PC-9 (cell line): ENCODE measurements around the gene HNRNPA2B1. TPM values are rescaled to one million over a fixed set of nuclear protein-coding genes. Genes with fewer than 3 reads are reported as not detected.

ENCODE experiments used
- BruUV-seq: library from RNA; stranded (reverse); fragments of 400-500 nt; replicated peaks from 2 replicates; lab custom pipeline; 2021; lab: Mats Ljungman, UMichigan
- CTCF ChIA-PET: fragments of 300-600 bp; sonication (Branson Sonifier 250); formaldehyde crosslinking; loops from one replicate; lab custom pipeline; 2022; ENCODE audit warnings: antibody characterized with exemption; lab: Charles Lee
- POLR2A ChIA-PET: fragments of 300-600 bp; sonication (Branson Sonifier 250); formaldehyde crosslinking; loops from one replicate; lab custom pipeline; 2022; ENCODE audit warnings: antibody characterized with exemption; ENCODE audit not compliant: unreplicated experiment; lab: Charles Lee
- DNase-seq, 2 experiments: peaks; one replicate each; pipeline versions ENCODE4 v3.0.0 to v3.0.0-alpha.2; 2015 to 2022; ENCODE audit warnings: mixed read lengths in 1 of 2
- H2AFZ ChIP-seq: fragments of 200-600 bp; sonication (generic); 2 replicates; pipeline ENCODE4 v1.8.1; 2017; ENCODE audit warnings: antibody characterized with exemption
- H3F3A ChIP-seq: fragments of 200-600 bp; sonication (generic); 2 replicates; pipeline ENCODE4 v1.8.1; 2017; ENCODE audit warnings: antibody characterized with exemption, mild to moderate bottlenecking, low read depth; ENCODE audit not compliant: insufficient read depth
- H3K27ac ChIP-seq: fragments of 200-600 bp; sonication (generic); 2 replicates; pipeline ENCODE4 v1.6.1; 2016; ENCODE audit warnings: mixed run types
- H3K27me3 ChIP-seq: fragments of 200-600 bp; sonication (generic); 2 replicates; pipeline ENCODE4 v1.6.1; 2016; ENCODE audit warnings: low read depth, mixed run types; ENCODE audit not compliant: insufficient read depth
- H3K36me3 ChIP-seq: fragments of 200-600 bp; sonication (generic); 2 replicates; pipeline ENCODE4 v1.6.1; 2016; ENCODE audit warnings: low read depth, mixed run types
- H3K4me1 ChIP-seq: fragments of 200-600 bp; sonication (generic); replicated peaks from 2 replicates; pipeline ENCODE4 v1.6.1; 2016; ENCODE audit warnings: mixed run types; ENCODE audit not compliant: insufficient read depth
- H3K4me2 ChIP-seq: fragments of 200-600 bp; sonication (generic); 2 replicates; pipeline ENCODE4 v1.6.1; 2017; ENCODE audit warnings: mixed run types
- H3K4me3 ChIP-seq: fragments of 200-600 bp; sonication (generic); 2 replicates; pipeline ENCODE4 v1.6.1; 2016; ENCODE audit warnings: mixed run types
- H3K79me2 ChIP-seq: fragments of 200-600 bp; sonication (generic); 2 replicates; pipeline ENCODE4 v1.6.1; 2017; ENCODE audit warnings: low read depth, mixed run types
- H3K9me2 ChIP-seq: fragments of 200-600 bp; sonication (generic); 2 replicates; pipeline ENCODE4 v1.8.1; 2017; ENCODE audit warnings: mild to moderate bottlenecking; ENCODE audit not compliant: insufficient read depth
- H3K9me3 ChIP-seq: fragments of 200-600 bp; sonication (generic); 2 replicates; pipeline ENCODE4 v1.8.1; 2016; ENCODE audit warnings: low read depth; ENCODE audit not compliant: insufficient read depth
- H4K20me1 ChIP-seq: fragments of 200-600 bp; sonication (generic); 2 replicates; pipeline ENCODE4 v1.8.1; 2017; ENCODE audit not compliant: insufficient read depth
- CTCF ChIP-seq: fragments of 200-600 bp; sonication (generic); conservative IDR thresholded peaks from 2 replicates; pipeline ENCODE4 v1.6.1; 2017; ENCODE audit warnings: mixed run types, antibody characterized with exemption, mild to moderate bottlenecking, moderate library complexity
- EZH2 ChIP-seq: fragments of 200-600 bp; sonication (generic); IDR thresholded peaks from 2 replicates; pipeline ENCODE4 v1.8.0; 2017; ENCODE audit warnings: antibody characterized with exemption, low read depth
- intact Hi-C: fragments of 100-400 bp; cut with micrococcal nuclease; formaldehyde crosslinking; loops from one replicate; pipeline ENCODE4 v1.10.0; 2022; ENCODE audit not compliant: unreplicated experiment
- total RNA-seq: library from RNA; stranded (reverse); gene quantifications from 2 replicates; pipeline ENCODE4 v1.2.3, GENCODE V29; 2021

The HNRNPA2B1 gene
- total RNA-seq, 1 experiment from 2014 or later, result 792 TPM

DNA sequence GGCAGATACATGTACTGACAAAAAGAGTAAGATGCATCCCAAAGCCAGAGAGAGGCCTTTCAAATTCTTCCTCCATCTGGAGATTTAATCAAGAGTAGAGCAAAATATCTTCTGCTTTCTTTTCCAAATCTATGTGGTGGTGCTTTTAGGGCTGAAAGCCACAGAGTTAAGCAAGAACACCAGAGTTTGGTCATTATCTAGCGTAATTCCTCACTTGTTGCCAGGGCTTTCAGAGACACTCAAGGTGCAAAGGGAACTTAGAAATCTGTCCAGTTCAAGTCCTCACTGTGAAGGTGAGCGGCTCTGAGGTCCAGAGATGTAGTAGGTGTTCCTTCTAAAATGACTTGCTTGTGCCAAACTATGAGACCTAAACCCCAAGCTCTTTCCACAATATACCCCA lies 59.5 kb downstream of the HNRNPA2B1 start:
- no peak for TF ChIP-seq EZH2
- H3K27me3 ChIP-seq, result no peaks in the 10 kb centered on the region
- no peaks in the 10 kb centered on the region for H3K36me3 ChIP-seq
- no peak overlapping the region for H3K4me3 ChIP-seq
- no peaks in the 10 kb centered on the region for H3K9me2 ChIP-seq
- DNase-seq, result no peak
- POLR2A ChIA-PET, result no interaction called here
- no peak overlapping the region for H2AFZ ChIP-seq
- peaks cover 30% of the 10 kb centered on the region for H3K4me1 ChIP-seq
- no peaks in the 10 kb centered on the region for H3K79me2 ChIP-seq
- CTCF ChIA-PET, result no interaction called here
- no TSS peak for BruUV-seq
- peaks cover 22% of the 10 kb centered on the region for H3F3A ChIP-seq
- H4K20me1 ChIP-seq, result no peaks in the 10 kb centered on the region
- H3K27ac ChIP-seq, result no peak overlapping the region
- H3K9me3 ChIP-seq, result no peaks in the 10 kb centered on the region
- no peak overlapping the region for H3K4me2 ChIP-seq
- intact Hi-C loops, result no loop called here

DNA sequence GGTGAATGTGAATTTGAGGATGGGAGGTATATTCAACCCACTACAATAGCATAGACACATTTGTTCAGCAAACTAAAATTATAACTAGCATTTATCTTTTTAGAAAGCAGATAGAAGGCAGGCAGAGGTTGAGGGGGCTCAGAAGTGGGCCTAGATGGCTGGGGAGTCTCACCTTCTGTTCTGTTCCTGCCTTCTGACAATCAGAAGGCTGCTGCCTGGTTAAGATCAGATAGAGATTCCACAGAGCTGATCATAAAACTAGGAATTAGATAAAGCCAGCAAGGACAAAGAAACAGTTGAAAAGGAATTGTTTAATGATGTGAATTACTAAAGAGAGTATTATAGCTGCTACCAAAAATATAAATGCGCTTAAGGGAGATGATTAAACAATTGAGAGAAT lies 60.2 kb downstream of the HNRNPA2B1 start:
- no peak for DNase-seq
- intact Hi-C loops, result no loop called here
- Histone ChIP-seq H3K9me3 (no peaks in the 10 kb centered on the region), H3K27me3 (no peaks in the 10 kb centered on the region), H3K4me2 (no peak overlapping the region), H2AFZ (no peak overlapping the region), H3K9me2 (no peaks in the 10 kb centered on the region), H3K4me3 (no peak overlapping the region), H3K36me3 (no peaks in the 10 kb centered on the region), H3K27ac (no peak overlapping the region), H3K4me1 (peaks cover 30% of the 10 kb centered on the region), H3K79me2 (no peaks in the 10 kb centered on the region), H4K20me1 (no peaks in the 10 kb centered on the region), H3F3A (peaks cover 22% of the 10 kb centered on the region)
- ChIA-PET CTCF (no interaction called here), POLR2A (no interaction called here)
- no peak for TF ChIP-seq EZH2
- no peak for TF ChIP-seq CTCF
- no TSS peak for BruUV-seq

Other genes with a start within 250 kb of the HNRNPA2B1 start
- 44.2 and 49.1 TPM in 2 replicates for gene NFE2L3, start 48.5 kb downstream of the HNRNPA2B1 start, total RNA-seq
- gene CBX3, start 999 bp upstream of the HNRNPA2B1 start, total RNA-seq, result 282 and 308 TPM in 2 replicates
- 9.1 and 9.8 TPM in 2 replicates for gene SNX10, start 91.1 kb upstream of the HNRNPA2B1 start, total RNA-seq